ENCODE measurements around the gene SLC38A10.

The SLC38A10 gene

DNA sequence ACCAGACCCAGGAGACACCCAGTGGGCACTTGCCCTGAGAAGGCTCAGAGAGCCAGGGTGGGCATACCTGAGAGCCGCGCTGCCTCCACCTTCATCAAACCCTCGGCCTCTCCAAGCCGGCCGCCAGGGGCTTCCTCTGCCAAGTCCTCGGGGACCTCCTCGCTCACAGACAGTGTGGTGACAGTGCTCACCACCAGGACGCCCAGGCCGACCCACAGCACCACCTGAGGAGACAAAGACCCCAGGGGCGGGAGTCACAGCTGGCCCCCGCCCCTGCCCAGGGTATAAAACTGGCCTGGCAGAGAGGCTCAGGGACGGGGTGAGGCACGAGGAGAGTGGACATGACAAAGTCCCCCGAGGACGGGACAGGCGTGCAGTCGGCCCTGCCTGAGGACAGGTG, 34.9 kb downstream of the SLC38A10 start:
- no peaks in the 10 kb centered on the region for H3K9me3 ChIP-seq
- no peak overlapping the region for H3K4me3 ChIP-seq (ENCODE audit: low read depth, low read length)
- no peaks in the 10 kb centered on the region; the same call in 1 of the 2 replicates for H3K36me3 ChIP-seq
- no peaks in the 10 kb centered on the region for H3K27me3 ChIP-seq
- TF ChIP-seq, protein P1, sequence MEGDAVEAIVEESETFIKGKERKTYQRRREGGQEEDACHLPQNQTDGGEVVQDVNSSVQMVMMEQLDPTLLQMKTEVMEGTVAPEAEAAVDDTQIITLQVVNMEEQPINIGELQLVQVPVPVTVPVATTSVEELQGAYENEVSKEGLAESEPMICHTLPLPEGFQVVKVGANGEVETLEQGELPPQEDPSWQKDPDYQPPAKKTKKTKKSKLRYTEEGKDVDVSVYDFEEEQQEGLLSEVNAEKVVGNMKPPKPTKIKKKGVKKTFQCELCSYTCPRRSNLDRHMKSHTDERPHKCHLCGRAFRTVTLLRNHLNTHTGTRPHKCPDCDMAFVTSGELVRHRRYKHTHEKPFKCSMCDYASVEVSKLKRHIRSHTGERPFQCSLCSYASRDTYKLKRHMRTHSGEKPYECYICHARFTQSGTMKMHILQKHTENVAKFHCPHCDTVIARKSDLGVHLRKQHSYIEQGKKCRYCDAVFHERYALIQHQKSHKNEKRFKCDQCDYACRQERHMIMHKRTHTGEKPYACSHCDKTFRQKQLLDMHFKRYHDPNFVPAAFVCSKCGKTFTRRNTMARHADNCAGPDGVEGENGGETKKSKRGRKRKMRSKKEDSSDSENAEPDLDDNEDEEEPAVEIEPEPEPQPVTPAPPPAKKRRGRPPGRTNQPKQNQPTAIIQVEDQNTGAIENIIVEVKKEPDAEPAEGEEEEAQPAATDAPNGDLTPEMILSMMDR (IDR thresholded peaks at IDR 0.05; ENCODE audit: low read depth, low read length), result no peak
- peaks cover 5% of the 10 kb centered on the region for H3K4me1 ChIP-seq
- DNase-seq, result no peak

GRCh38 chr17:81259058-81259605, 36.0 kb downstream of the SLC38A10 start:
- H3K9me3 ChIP-seq, result no peaks in the 10 kb centered on the region
- no peaks in the 10 kb centered on the region for H3K27me3 ChIP-seq
- no peak for DNase-seq
- H3K4me3 ChIP-seq (ENCODE audit: low read depth, low read length), result no peak overlapping the region
- H3K4me1 ChIP-seq, result peaks cover 8% of the 10 kb centered on the region
- H3K36me3 ChIP-seq, result no peaks in the 10 kb centered on the region; the same call in 1 of the 2 replicates
- TF ChIP-seq, protein P1 (IDR thresholded peaks at IDR 0.05; ENCODE audit: low read depth, low read length), result no peak

DNA sequence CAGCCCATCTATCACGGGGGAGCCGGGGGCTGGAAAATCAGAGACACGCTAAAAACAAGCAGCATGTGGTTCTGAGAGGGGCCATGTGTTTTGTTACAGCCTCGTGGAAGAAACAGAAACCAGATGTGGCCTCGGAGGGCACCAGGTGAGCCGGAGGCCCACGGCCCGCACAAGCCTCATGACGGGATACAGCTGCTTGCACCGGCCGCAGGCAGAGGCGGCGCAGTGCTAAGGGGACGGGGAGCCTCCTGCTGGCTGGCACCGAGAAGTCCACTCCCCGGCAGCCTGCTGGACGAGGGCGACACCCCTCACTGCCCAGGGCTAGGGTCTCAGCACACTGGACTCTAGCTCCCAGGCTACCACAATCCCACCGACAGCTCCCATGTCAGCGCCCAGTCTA, 36.8 kb downstream of the SLC38A10 start:
- TF ChIP-seq, protein P1 (IDR thresholded peaks at IDR 0.05; ENCODE audit: low read depth, low read length), result peak; percentile 48

DNA sequence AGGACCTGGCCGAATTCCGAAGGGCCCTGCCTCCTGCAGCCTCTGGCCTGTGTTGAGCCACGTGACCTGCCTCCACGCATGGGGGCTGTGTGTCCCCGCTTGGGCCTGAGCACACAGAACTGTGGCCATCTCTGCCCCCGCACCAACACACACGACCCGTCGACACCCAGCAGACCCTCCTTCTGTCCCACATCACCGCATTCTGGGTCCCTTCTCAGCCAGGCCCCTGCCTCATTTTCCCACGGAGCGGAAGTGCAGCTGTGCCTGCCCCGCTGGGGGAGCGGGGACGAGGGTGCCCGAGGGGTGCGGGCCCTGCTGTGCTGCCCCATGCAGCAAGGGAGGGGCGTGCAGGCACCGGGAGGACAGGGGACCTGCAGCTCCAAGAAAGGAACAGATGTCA, 37.6 kb downstream of the SLC38A10 start:
- Histone ChIP-seq H3K4me1 (peaks cover 14% of the 10 kb centered on the region), H3K36me3 (no peaks in the 10 kb centered on the region; the same call in 1 of the 2 replicates), H3K4me3 (ENCODE audit: low read depth, low read length) (no peak overlapping the region), H3K9me3 (no peaks in the 10 kb centered on the region), H3K27me3 (no peaks in the 10 kb centered on the region)
- TF ChIP-seq, protein P1 (IDR thresholded peaks at IDR 0.05; ENCODE audit: low read depth, low read length), result no peak
- DNase-seq, result no peak

More for the DNA sequence above, 36.8 kb downstream of the SLC38A10 start:
- Histone ChIP-seq H3K9me3 (no peaks in the 10 kb centered on the region), H3K4me1 (peaks cover 8% of the 10 kb centered on the region), H3K4me3 (ENCODE audit: low read depth, low read length) (no peak overlapping the region), H3K27me3 (no peaks in the 10 kb centered on the region), H3K36me3 (no peaks in the 10 kb centered on the region; the same call in 1 of the 2 replicates)
- DNase-seq, result peak; percentile 70

DNA sequence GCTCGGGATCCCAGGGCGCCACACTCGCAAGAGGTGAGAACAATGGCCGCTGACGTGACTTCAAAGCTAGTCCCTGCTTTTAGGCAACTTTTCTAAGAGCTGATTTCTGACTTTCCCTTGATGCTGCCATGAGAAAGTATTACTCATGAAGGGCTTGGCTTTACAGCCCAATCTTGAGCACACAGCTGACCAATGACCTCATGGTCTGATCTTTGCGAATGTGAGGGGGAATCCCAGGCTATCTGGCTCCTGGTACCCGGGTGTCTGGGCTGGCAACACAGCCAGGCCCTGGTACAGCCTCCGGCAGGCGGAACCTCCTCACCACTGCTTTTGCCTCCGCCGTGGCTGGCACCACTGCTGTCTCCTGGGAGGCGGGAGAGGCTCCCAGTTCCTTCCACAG, 38.5 kb downstream of the SLC38A10 start:
- DNase-seq, result no peak
- no peaks in the 10 kb centered on the region; the same call in 1 of the 2 replicates for H3K36me3 ChIP-seq
- H3K4me1 ChIP-seq, result peaks cover 23% of the 10 kb centered on the region
- TF ChIP-seq, protein P1 (IDR thresholded peaks at IDR 0.05; ENCODE audit: low read depth, low read length), result no peak
- no peak overlapping the region for H3K4me3 ChIP-seq (ENCODE audit: low read depth, low read length)
- no peaks in the 10 kb centered on the region for H3K27me3 ChIP-seq
- no peaks in the 10 kb centered on the region for H3K9me3 ChIP-seq

DNA sequence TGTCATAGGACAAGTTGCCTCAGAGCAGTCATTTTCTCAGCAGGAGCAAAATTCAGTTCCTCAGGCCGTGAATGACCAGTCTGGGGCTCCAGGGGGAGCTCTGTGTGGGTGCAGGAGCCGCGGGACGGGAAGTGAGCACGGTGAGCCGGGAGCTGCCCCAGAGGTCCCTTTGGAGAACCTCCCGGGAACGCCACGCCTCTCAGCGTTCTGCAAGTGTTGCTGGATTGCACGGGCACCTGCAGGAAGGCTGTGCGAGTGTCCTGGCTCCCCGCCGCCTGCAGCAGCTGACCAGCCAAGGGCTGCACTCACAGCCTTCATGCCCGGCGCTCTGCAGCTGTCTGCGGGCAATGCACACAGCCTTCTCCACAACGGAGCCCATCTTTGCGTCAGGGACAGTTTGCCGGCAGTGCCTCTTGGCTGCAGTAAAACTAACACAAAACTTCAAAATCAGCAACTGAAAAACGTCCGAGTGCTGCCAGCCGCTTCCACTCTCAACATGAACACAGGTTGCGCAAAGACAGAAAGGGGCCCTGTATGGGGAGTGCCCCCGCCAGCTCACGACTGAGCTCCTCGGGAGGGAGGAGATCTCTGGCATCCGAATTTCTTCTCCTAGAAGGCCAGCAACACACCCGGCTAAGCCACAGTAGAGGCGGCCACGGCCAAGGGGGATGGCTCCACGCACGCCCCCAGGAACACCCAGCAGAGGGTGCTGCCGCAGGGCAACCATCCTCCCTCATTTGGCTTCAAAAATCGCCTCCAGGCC, 40.0 kb downstream of the SLC38A10 start:
- peak overlapping the region; percentile 20 for H3K4me3 ChIP-seq (ENCODE audit: low read depth, low read length)
- DNase-seq, result peak; percentile 88

More for the DNA sequence above, 40.0 kb downstream of the SLC38A10 start:
- no peaks in the 10 kb centered on the region; the same call in 1 of the 2 replicates for H3K36me3 ChIP-seq
- no peaks in the 10 kb centered on the region for H3K27me3 ChIP-seq
- TF ChIP-seq, protein P1 (IDR thresholded peaks at IDR 0.05; ENCODE audit: low read depth, low read length), result peak; percentile 78
- peaks cover 35% of the 10 kb centered on the region for H3K4me1 ChIP-seq
- H3K9me3 ChIP-seq, result no peaks in the 10 kb centered on the region

All from BE2C (cell line).